ENCODE results near the gene ARL8A. TPM values are rescaled to one million over a fixed set of nuclear protein-coding genes. Genes with fewer than 3 reads are reported as not detected.

The ARL8A gene
- total RNA-seq, 1 donor from 2014 or later = 95.1 TPM

- Mint-ChIP-seq H3K27me3 (ENCODE audit: low read depth) (no peaks in the 10 kb centered on the region), H3K36me3 (ENCODE audit: low read depth) (no peaks in the 10 kb centered on the region), H3K4me1 (ENCODE audit: low read depth) (no peaks in the 10 kb centered on the region), H3K4me3 (ENCODE audit: unreplicated experiment) (no peak overlapping the region), H3K27ac (ENCODE audit: unreplicated experiment) (no peak overlapping the region), H3K9me3 (ENCODE audit: low read depth) (no peaks in the 10 kb centered on the region)
- TF ChIP-seq CTCF (IDR thresholded peaks at IDR 0.05) = no peak
- no peak for DNase-seq (ENCODE audit: low spot score)
Observed at GRCh38 chr1:202084791-202085681, 59.5 kb downstream of the ARL8A start.

Other genes with a start within 250 kb of the ARL8A start
- 17.7 to 83.6 TPM (median 80.5 TPM) in 3 replicates for gene LMOD1, start 198.2 kb downstream of the ARL8A start, total RNA-seq
- gene TIMM17A, start 189.2 kb downstream of the ARL8A start, total RNA-seq = 62.5 to 69.6 TPM (median 68.5 TPM) in 3 replicates
- gene RNPEP, start 162.1 kb downstream of the ARL8A start, total RNA-seq = 42.1 to 50.6 TPM (median 42.1 TPM) in 3 replicates
- 0.10 to 0.40 TPM (median 0.36 TPM) in 3 replicates for gene ELF3, start 134.2 kb downstream of the ARL8A start, total RNA-seq
- gene GPR37L1, start 21.8 kb downstream of the ARL8A start, total RNA-seq = not detected in 3 replicates
- not detected in 3 replicates for gene PTPN7, start 15.9 kb upstream of the ARL8A start, total RNA-seq
- gene LGR6, start 49.1 kb upstream of the ARL8A start, total RNA-seq = 1.4 to 4.1 TPM (median 1.8 TPM) in 3 replicates
- 8.7 to 13.0 TPM (median 8.9 TPM) in 3 replicates for gene UBE2T, start 197.2 kb upstream of the ARL8A start, total RNA-seq
- gene PPP1R12B, start 204.0 kb upstream of the ARL8A start, total RNA-seq = 18.0 to 22.7 TPM (median 18.2 TPM) in 3 replicates